ENCODE results near the gene RETREG2.

RETREG2 gene

DNA sequence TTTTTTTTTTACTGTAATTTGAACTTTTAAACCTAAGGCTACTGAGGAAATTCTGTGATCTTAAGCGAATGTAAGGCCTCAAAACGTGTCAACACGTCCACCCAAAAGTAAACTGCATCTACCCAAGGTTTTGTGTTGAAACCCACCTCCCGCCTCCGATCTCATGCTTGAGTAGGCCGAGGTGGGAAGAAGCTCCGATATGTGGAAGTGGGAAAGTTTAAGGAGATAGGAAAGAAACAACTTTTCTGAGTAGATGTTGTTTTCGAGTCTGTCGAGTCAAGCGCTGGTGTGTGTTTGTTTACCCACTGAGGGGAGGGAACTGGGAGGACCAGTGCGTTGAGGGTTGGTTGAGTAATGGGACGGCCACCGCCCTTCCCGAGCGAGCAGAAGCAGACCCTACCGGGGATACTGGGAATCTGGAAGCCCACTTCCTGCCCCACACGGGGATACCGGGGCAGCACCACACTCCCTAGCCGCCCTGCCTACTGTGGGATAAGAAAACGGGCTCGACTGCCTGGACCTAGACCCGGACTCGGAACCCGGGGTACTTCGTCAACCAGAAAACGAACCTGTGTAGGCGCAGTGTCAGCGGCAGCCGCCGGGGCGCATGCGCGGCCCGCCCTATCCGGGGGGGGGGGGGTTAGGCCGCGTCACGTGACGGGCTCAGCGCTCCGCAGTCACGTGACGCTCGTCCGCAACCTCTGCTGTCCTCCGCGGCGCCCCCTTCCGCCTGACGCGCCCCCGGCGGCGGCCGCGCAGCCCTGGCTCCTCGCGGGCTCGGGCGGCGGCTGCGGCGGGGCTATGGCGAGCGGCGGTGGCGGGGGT lies at the start of gene RETREG2:
Gene RETREG2, plus strand, starts transcription at position 724 of the 825 bp plus-strand sequence. Its CDS starts 78 bp downstream, at position 802.
- DNase-seq: peak; percentile 79

DNA sequence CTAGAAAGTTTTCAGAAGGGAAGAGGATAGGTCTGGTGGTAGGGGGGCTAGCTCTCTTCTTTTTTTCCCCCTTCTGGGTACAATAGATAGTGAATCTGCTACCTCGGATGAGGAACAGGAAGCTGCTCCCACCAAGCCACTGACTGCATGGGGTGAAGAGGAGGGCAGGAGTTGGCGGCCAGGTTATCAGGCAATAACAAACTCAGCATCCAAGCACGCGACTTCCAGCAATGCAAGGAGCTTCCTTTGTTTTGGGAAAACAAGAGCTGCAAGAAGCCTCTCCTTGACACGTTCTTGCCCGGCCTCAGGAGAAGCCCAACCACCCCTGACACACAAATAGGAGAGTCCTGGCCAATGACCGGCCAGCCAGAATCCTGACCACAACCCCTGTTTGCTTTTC lies 49.7 kb upstream of the RETREG2 start:
- DNase-seq: no peak

GRCh38 chr2:219129589-219129988 lies 48.5 kb upstream of the RETREG2 start:
- DNase-seq: no peak

DNA sequence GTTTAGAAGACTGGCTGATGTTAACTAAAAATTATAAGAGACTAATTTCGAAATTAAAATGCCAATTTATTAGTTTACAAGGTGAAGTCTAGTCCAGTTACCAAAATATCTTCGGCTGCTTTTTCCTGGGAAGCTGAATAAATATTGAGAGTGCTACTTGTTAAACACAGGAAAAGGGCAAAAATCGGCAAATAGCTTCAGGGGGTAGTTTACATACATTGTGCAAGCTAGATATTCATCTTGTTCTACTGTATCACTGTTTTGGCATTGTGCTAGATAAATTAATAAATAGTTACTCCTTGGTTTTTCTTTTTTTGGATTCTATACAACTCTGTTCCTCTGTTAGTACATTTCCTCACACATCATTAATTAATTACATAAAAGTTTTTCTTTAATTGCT lies 46.7 kb upstream of the RETREG2 start:
- DNase-seq: no peak

GRCh38 chr2:219131744-219132143 lies 46.3 kb upstream of the RETREG2 start:
- DNase-seq: no peak

- no peak for DNase-seq
These were observed 44.1 kb upstream of the RETREG2 start for GRCh38 chr2:219133976-219134375.

- DNase-seq: no peak
These were observed 37.4 kb upstream of the RETREG2 start for GRCh38 chr2:219140722-219141121.

DNA sequence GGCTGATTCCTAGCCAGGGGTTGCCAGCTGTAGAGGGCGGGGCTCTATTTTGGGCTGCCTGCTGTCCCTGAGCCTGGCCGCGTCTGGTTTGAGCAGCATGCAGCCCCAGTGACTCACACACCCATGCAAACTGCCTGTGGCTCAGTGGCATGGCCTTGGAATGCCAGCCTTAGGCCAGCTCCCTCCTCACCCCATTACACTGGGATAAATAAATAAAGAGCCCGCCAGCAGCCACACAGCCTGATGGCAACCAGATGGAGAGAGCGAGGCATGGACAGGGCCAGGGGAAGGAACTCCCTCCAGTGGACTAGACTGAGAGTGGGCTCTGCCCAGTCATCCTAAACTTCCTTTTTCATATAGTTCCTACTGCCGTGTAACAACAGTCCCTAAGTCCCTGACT lies 35.7 kb upstream of the RETREG2 start:
- DNase-seq: no peak

GRCh38 chr2:219149667-219150066 lies 28.4 kb upstream of the RETREG2 start:
- DNase-seq: no peak

DNA sequence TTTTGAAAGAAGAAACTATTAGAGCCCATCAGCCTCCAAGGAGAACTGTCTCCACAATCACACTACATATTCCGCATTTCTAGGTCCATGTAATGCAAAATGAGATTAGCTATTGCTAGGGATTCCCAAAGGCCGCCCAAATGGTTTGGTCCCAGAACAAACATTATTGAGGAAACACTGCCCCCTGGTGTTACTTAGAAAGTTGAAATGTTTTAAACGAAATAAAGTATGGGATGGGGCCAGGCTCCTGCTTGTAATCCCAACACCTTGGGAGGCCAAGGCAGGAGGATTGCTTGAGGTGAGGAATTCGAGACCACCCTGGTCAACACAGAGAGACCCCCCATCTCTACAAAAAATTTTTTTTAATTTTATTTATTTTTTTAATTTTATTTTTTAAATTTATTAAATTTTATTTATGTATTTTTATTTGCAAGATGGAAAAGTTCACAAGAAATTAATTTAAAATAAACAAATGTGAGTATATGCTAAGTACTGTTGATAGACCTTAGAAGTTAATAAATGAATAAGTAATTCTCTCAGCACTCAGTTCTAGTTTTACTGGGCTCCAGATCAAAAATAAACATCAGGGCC lies 22.9 kb upstream of the RETREG2 start:
- no peak for DNase-seq

GRCh38 chr2:219157396-219157795 lies 20.7 kb upstream of the RETREG2 start:
- no peak for DNase-seq

DNA sequence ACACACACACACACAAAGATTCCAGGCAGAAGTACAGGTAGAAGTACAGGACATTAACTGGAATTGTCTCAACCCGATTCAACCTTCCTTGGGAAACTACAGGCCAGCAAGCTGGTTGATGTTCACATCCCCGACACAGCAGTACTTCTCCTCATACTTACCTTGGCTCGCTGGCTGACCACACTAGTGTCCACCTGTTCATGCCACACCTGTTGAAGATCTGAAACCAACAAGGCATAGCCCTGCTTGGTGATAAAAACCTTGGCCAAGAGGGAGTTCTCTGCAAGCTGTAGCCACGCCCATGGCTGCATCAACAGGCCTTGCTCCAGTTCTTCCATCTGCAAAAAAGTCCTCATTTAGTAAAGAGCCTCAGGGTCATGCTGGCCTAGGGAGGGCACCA lies 20.1 kb upstream of the RETREG2 start:
- no peak for DNase-seq

DNA sequence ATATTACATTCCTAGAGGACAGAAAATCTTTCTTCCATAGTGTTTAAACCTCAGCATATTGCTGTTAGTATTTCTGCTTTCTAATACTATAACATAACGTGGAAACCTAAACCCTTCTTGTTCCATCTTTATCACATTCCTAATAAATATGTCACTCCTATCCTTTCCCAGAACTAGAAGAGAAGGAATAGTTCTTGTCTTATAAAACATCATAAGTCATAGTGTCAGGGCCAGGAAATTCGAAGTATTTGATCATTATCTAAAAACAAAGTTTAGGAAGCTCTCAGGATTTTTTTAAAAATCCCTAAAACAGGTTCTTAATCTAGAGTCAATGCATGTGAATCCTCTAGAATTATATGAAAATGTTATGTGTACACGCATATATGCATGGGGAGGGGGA lies 19.5 kb upstream of the RETREG2 start:
- no peak for DNase-seq

DNA sequence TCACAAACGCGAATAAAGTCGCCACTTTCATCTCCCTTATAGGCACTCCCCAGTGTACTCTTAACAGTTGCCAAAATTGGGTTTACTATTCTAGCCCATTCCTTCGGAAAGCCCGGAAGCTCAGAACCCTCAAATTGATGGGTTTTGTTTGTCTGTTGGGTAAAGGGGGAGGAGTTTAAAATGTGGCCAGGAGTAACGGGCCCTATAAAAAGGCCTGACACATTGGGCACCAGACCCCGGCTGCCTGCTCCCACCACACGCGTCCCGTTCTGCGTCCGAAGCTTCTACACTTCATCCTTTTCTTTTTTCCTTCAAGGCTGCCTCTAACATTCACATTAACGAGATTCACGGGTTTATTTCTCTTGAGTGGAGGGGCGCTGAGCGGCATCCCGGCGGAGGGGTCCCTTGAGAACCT lies 18.3 kb upstream of the RETREG2 start:
- no peak for DNase-seq

DNA sequence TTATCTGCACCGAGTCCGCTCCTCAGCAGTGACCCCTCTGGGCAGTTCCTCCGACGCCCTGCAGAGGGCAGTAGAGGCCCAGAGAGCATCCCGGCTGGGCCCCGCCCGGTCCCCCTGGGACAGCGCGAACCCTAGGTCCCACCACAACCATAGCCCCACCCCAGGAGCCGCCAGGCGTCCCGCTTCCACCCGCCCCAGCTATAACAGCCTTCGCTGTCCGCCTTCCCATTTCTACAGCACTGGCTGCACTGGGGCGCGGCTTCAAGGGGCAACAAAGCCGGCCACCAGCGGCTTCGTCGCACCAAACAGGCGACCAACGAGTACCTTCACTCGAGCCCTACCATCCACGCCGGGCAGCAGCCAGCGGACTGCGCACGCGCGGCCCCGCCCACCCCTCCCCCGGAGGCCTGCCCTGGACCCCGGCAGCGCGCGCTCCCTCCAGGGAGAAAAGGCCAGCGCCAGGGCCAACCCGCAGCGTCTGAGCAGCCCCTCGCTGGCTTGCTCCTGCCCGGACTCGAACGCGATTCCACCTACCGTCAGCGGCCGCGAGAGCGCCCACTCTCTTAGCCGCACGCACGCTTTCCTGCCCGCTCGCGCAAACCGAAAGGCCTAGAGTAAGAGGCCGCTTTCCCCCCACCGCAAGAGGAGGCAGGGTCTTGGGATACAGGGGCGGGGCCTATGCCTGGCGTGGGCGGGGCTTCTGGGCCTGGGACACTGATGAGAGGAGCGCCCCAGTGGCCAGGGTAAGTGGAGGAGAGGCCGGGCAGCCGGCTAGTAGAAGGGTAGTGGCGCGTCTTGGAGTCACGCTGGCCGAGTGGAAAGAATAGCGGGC lies 17.7 kb upstream of the RETREG2 start, which contains the start of gene NHEJ1:
Gene NHEJ1, minus strand, starts transcription at position 630 of the 832 bp plus-strand sequence. CDS start 2,453 bp downstream, outside the sequence.
- peak; percentile 94 for DNase-seq

GRCh38 chr2:219161097-219161496 lies 17.0 kb upstream of the RETREG2 start:
- DNase-seq: no peak

DNA sequence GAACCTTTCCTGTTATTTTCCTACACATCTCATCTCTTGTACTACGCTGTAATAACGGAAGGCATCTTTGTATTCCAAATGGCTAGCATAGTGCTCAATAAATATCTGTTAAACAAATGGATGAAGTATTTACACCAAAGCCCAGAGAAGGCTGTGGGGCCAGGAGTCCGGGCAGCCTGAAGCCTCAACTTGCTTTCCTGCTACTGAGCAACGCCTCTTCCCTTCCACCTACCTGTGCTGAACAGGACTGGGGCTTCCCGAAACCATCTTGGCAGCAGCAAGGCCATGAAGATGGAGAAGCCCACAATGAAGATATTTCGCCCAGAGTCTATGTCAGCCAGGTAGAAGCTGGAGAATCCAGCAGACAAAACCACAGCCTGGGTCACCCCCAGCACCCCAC lies 14.9 kb upstream of the RETREG2 start:
- DNase-seq: no peak

- no peak for DNase-seq
These were observed 12.8 kb upstream of the RETREG2 start for GRCh38 chr2:219165058-219165911.

- no peak for DNase-seq
These were observed 10.1 kb upstream of the RETREG2 start for GRCh38 chr2:219167997-219168396.

- DNase-seq: no peak
These were observed 9.5 kb upstream of the RETREG2 start for GRCh38 chr2:219168526-219168925.

DNA sequence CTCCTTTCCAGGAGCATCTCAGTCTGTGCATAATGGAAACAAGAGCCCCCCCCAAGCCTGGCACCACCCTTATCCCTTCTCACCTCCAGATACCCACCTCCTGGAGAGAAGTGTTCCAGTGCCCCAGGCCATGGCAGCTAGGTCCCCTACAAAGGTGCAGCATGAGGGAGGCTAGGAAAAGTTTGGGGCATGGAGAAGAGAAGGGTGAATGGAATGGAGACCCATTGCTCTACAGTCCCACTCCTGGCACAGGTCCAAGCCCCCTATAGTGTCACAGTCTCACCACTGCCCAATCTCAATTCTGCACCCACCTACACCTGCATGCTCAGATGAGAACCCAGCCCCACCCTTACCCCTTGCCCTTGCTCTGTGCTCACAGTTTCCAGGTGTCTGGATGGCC lies 9.1 kb upstream of the RETREG2 start:
- DNase-seq: no peak

DNA sequence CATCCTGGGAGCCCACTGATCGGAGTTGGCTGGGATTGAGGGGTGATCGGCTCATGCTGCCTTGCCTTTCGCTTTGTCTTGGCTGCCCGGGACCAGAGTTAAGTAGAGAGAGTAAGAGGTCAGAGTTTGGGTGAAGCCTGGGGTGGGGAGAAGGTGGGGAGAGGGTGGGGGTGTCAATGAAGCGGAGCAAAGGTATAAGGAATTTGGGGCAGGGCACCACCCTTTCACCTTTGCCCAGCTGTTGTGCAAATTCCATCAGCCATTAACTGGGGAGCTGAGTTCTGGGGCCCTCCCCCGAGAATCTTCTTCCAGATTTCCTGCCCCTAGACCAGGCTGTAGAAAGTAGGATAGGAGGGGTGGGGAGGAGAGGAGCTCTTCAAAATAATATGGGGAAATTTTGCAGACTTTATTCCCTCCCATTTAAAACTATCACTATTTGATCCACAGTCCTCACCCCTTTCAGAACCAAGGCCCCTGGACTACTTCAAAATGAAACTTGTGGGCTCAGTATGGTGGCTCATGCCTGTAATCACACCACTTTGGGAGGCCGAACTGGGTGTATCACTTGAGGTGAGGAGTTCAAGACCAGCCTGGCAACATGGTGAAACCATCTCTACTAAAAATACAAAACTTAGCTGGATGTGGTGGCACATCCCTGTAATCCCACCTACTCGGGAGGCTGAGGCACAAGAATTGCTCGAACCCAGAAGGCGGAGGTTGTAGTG lies 8.0 kb upstream of the RETREG2 start, which contains the start of gene SLC23A3:
Gene SLC23A3, minus strand, starts transcription at position 100 of the 725 bp plus-strand sequence. Its CDS starts 45 bp downstream, at position 55.
- no peak for DNase-seq
